K562 (cell line): ENCODE data around the gene ACRBP. TPM values are rescaled to one million over a fixed set of nuclear protein-coding genes. Genes with fewer than 3 reads are reported as not detected.
A peak's percentile ranks its signal among the peaks of the same experiment; 100 is the strongest.

Experiments used
- EGR1 ChIP-seq: fragments of 450-650 bp; conservative IDR thresholded peaks from 2 replicates; pipeline ENCODE4 v1.6.1; 2017; ENCODE audit warnings: mild to moderate bottlenecking
- ESRRA ChIP-seq: fragments of 450-650 bp; IDR thresholded peaks from 2 replicates; pipeline ENCODE4 v1.6.1; 2014; ENCODE audit warnings: low read depth, mild to moderate bottlenecking, moderate library complexity, borderline replicate concordance
- HLTF ChIP-seq: fragments of 450-650 bp; IDR thresholded peaks from 2 replicates; pipeline ENCODE4 v1.6.1; 2016
- HMG20A ChIP-seq: fragments of 450-650 bp; formaldehyde crosslinking; conservative IDR thresholded peaks from 2 replicates; pipeline ENCODE4 v1.4.0; 2020; ENCODE audit warnings: mild to moderate bottlenecking, mixed read lengths
- NR2F6 ChIP-seq: fragments of 450-650 bp; formaldehyde crosslinking; IDR thresholded peaks from 2 replicates; pipeline ENCODE4 v1.4.0; 2020; ENCODE audit warnings: mild to moderate bottlenecking
- POLR2AphosphoS2 ChIP-seq: IDR thresholded peaks from 2 replicates; pipeline ENCODE4 v1.6.1; 2012; ENCODE audit warnings: low read length, improper control_type of control experiment
- SMARCA4 ChIP-seq: fragments of 450-650 bp; IDR thresholded peaks from 2 replicates; pipeline ENCODE4 v1.6.1; 2016
- SMARCA5 ChIP-seq: fragments of 450-650 bp; IDR thresholded peaks from 2 replicates; pipeline ENCODE4 v1.6.1; 2016
- SMARCB1 ChIP-seq: IDR thresholded peaks from 2 replicates; pipeline ENCODE4 v1.6.1; 2011; ENCODE audit warnings: improper control_type of control experiment, low read depth; ENCODE audit not compliant: insufficient read length
- THAP7 ChIP-seq: fragments of 250-450 bp; sonication (Bioruptor Pico); IDR thresholded peaks from 2 replicates; pipeline ENCODE4 v1.5.0; 2021
- ZNF311 ChIP-seq: fragments of 250-450 bp; sonication (Bioruptor Pico); IDR thresholded peaks from 2 replicates; pipeline ENCODE4 v1.4.0; 2020; ENCODE audit warnings: mild to moderate bottlenecking, moderate library complexity
- ZNF316 ChIP-seq: fragments of 450-650 bp; IDR thresholded peaks from 2 replicates; pipeline ENCODE4 v1.6.1; 2016
- ZNF318 ChIP-seq, 2 experiments: fragments of 450-650 bp; IDR thresholded peaks; 2 replicates each; pipeline ENCODE4 v1.6.1; 2016; ENCODE audit warnings: mild to moderate bottlenecking in 2 of 2, borderline replicate concordance in 1 of 2, low read depth in 1 of 2, moderate library complexity in 1 of 2
- polyA plus RNA-seq, 8 experiments: library from polyadenylated mRNA; depleted of rRNA in 4 of 8; stranded (reverse) in 5 of 8; unstranded in 3 of 8; fragments of >200 nt; fragmentation: Nextera tagmentation in 2 of 8; fragmentation: Illumina TruSeq in 1 of 8; extraction: Ambion mirVana in 2 of 8; extraction: Trizol in 1 of 8; gene quantifications; 2 replicates each; pipeline versions ENCODE4 v1.2.1 to v1.2.3, GENCODE V29; 2011 to 2014; ENCODE audit warnings: inconsistent platforms in 1 of 8, missing spikeins in 1 of 8
- total RNA-seq, 7 experiments: library from RNA; depleted of rRNA in 6 of 7; stranded (reverse); fragments of >200 nt in 6 of 7; fragmentation: Illumina TruSeq in 2 of 7; extraction: Trizol in 2 of 7; gene quantifications; 2 replicates each; pipeline versions ENCODE4 v1.2.1 to v1.2.3, GENCODE V29; 2011 to 2021; ENCODE audit warnings: low replicate concordance in 1 of 7
- TF ChIP-seq, protein P1 (sequence below): fragments of 450-650 bp; IDR thresholded peaks from 2 replicates; pipeline ENCODE4 v1.6.1; 2016; ENCODE audit warnings: low read depth

The ACRBP gene
- total and polyA plus RNA-seq, 9 of the 15 experiments (the other 6 are each of a cell fraction or from before 2014, with no cell fraction given): 3.1 to 31.8 (median 8.4) TPM

DNA sequence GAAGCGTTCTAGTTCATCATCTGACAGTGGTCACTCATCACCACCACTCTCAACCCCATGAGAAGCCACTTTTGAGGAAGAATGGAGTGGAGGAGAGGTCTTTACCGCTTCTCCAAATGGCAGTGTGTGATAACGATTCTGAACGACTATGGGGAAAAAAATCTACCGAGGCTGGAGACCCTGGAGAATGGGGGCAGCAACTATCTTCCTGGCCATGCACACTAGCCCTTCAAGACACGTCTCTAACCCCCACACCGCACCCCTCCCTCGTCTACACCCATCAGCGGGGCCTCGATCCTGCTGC lies 15.3 kb upstream of the ACRBP start (continued):
- no peak for TF ChIP-seq ZNF318 (IDR thresholded peaks at IDR 0.05; ENCODE audit: borderline replicate concordance in 1 of 2, low read depth in 1 of 2)
- TF ChIP-seq ZNF311: no peak
- TF ChIP-seq HLTF: 0 out of 2 replicates have a peak, but pooled peaks have one; percentile 39
- no peak for TF ChIP-seq SMARCB1
- TF ChIP-seq POLR2AphosphoS2: no peak
- no peak for TF ChIP-seq SMARCA4
- TF ChIP-seq THAP7 (CRISPR knock-in tag): no peak
- TF ChIP-seq HMG20A: no peak
- TF ChIP-seq EGR1: peak; percentile 51; the same call in 1 of the 2 replicates
- no peak for TF ChIP-seq SMARCA5
- no peak for TF ChIP-seq ESRRA
- TF ChIP-seq, protein P1, sequence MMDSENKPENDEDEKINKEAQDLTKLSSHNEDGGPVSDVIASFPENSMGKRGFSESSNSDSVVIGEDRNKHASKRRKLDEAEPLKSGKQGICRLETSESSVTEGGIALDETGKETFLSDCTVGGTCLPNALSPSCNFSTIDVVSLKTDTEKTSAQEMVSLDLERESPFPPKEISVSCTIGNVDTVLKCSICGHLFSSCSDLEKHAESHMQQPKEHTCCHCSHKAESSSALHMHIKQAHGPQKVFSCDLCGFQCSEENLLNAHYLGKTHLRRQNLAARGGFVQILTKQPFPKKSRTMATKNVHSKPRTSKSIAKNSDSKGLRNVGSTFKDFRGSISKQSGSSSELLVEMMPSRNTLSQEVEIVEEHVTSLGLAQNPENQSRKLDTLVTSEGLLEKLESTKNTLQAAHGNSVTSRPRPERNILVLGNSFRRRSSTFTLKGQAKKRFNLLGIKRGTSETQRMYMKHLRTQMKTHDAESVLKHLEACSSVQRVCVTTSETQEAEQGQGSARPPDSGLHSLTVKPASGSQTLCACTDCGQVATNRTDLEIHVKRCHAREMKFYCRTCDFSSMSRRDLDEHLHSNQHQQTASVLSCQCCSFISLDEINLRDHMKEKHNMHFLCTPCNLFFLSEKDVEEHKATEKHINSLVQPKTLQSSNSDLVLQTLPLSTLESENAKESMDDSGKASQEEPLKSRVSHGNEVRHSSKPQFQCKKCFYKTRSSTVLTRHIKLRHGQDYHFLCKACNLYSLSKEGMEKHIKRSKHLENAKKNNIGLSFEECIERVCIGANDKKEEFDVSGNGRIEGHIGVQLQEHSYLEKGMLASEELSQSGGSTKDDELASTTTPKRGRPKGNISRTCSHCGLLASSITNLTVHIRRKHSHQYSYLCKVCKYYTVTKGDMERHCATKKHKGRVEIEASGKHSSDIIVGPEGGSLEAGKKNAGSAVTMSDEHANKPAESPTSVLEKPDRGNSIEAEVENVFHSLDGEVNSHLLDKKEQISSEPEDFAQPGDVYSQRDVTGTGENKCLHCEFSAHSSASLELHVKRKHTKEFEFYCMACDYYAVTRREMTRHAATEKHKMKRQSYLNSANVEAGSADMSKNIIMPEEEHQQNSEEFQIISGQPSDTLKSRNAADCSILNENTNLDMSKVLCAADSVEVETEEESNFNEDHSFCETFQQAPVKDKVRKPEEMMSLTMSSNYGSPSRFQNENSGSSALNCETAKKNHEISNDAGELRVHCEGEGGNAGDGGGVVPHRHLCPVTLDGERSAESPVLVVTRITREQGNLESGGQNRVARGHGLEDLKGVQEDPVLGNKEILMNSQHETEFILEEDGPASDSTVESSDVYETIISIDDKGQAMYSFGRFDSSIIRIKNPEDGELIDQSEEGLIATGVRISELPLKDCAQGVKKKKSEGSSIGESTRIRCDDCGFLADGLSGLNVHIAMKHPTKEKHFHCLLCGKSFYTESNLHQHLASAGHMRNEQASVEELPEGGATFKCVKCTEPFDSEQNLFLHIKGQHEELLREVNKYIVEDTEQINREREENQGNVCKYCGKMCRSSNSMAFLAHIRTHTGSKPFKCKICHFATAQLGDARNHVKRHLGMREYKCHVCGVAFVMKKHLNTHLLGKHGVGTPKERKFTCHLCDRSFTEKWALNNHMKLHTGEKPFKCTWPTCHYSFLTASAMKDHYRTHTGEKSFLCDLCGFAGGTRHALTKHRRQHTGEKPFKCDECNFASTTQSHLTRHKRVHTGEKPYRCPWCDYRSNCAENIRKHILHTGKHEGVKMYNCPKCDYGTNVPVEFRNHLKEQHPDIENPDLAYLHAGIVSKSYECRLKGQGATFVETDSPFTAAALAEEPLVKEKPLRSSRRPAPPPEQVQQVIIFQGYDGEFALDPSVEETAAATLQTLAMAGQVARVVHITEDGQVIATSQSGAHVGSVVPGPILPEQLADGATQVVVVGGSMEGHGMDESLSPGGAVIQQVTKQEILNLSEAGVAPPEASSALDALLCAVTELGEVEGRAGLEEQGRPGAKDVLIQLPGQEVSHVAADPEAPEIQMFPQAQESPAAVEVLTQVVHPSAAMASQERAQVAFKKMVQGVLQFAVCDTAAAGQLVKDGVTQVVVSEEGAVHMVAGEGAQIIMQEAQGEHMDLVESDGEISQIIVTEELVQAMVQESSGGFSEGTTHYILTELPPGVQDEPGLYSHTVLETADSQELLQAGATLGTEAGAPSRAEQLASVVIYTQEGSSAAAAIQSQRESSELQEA: no peak
- TF ChIP-seq NR2F6 (CRISPR knock-in tag): no peak
- TF ChIP-seq ZNF316: no peak
